Common myeloid progenitor, CD34-positive (primary cell): Measurements from ENCODE around the gene ARHGEF2.
A peak's percentile ranks its signal among the peaks of the same experiment; 100 is the strongest.

Experiments
- CTCF ChIA-PET: fragments of 350-600 bp; sonication (Branson Sonifier 250); formaldehyde crosslinking; loops from one replicate; lab custom pipeline; 2021; ENCODE audit warnings: antibody characterized with exemption; lab: Charles Lee
- POLR2A ChIA-PET: fragments of 350-600 bp; sonication (Branson Sonifier 250); formaldehyde crosslinking; loops from one replicate; lab custom pipeline; 2021; ENCODE audit warnings: antibody characterized with exemption; lab: Charles Lee
- DNase-seq, 3 donors: peaks; one replicate each; pipeline versions ENCODE4 v3.0.0 to v3.0.0-alpha.2; 2013
- H3K27ac ChIP-seq, 2 experiments: 1 replicate in 1 of 2; 2 replicates in 1 of 2; pipeline ENCODE4 v1.7.0; 2013; ENCODE audit warnings: inconsistent platforms in 2 of 2, low read length in 2 of 2, mild to moderate bottlenecking in 2 of 2, low read depth in 1 of 2, moderate library complexity in 1 of 2; ENCODE audit not compliant: severe bottlenecking in 2 of 2, insufficient read depth in 1 of 2, poor library complexity in 1 of 2
- H3K27me3 ChIP-seq, 5 experiments: replicated peaks in 2 of 5; 1 replicate in 3 of 5; 2 replicates in 2 of 5; pipeline versions ENCODE4 v1.6.1 to v1.7.0; 2013; ENCODE audit warnings: low read length in 4 of 5, mild to moderate bottlenecking in 2 of 5, moderate library complexity in 2 of 5, inconsistent platforms in 1 of 5; ENCODE audit not compliant: insufficient read depth in 5 of 5, control insufficient read depth in 4 of 5
- H3K36me3 ChIP-seq, 4 experiments: 1 replicate in 2 of 4; 2 replicates in 2 of 4; pipeline versions ENCODE4 v1.6.1 to v1.7.0; 2013; ENCODE audit warnings: low read length in 3 of 4, control low read depth in 1 of 4, mild to moderate bottlenecking in 1 of 4; ENCODE audit not compliant: control insufficient read depth in 4 of 4, insufficient read depth in 4 of 4
- H3K4me1 ChIP-seq, 4 experiments: 1 replicate in 3 of 4; 2 replicates in 1 of 4; pipeline versions ENCODE4 v1.6.1 to v1.7.1; 2013; ENCODE audit warnings: low read length in 3 of 4, mild to moderate bottlenecking in 3 of 4, control low read depth in 1 of 4, inconsistent platforms in 1 of 4, moderate library complexity in 1 of 4; ENCODE audit not compliant: control insufficient read depth in 4 of 4, insufficient read depth in 4 of 4; ENCODE audit errors: control extremely low read depth in 1 of 4
- H3K4me3 ChIP-seq, 7 experiments: 1 replicate in 4 of 7; 2 replicates in 3 of 7; pipeline versions ENCODE4 v1.5.1 to v1.7.0; 2013; ENCODE audit warnings: mild to moderate bottlenecking in 7 of 7, low read length in 6 of 7, moderate library complexity in 6 of 7, inconsistent platforms in 2 of 7, low read depth in 2 of 7, control low read depth in 1 of 7; ENCODE audit not compliant: insufficient read depth in 4 of 7, control insufficient read depth in 1 of 7; ENCODE audit errors: extremely low read depth in 1 of 7
- H3K9me3 ChIP-seq, 5 experiments: 1 replicate in 4 of 5; 2 replicates in 1 of 5; pipeline versions ENCODE4 v1.6.1 to v1.7.1; 2013; ENCODE audit warnings: low read length in 4 of 5, mild to moderate bottlenecking in 2 of 5, inconsistent platforms in 1 of 5, low read depth in 1 of 5, moderate library complexity in 1 of 5; ENCODE audit not compliant: control insufficient read depth in 4 of 5, insufficient read depth in 2 of 5; ENCODE audit errors: control extremely low read depth in 1 of 5
- WGBS: methylation state at CpG from one replicate; pipeline ENCODE4 v1.1.5; 2013; ENCODE audit not compliant: insufficient coverage; 5-methylcytosine and 5-hydroxymethylcytosine counted together

The ARHGEF2 gene

GRCh38 chr1:156004843-156005584 is 26.7 kb upstream of the ARHGEF2 start:
- ChIA-PET CTCF (interaction anchor here (1.0 to 5.7 kb wide), 8 partner anchors 9 to 67 kb away, joined by 3 to 28 read pairs (median 6); no protein-coding TSS in a partner anchor), POLR2A (interaction anchor here (0.6 kb wide), 1 partner anchor 36 kb away, joined by 4 read pairs; no protein-coding TSS in a partner anchor)
- no peak for DNase-seq
- Histone ChIP-seq H3K9me3 (no peaks in the 10 kb centered on the region), H3K27me3 (no peaks in the 10 kb centered on the region), H3K4me3 (peak overlapping the region in 1 of 7 experiments; percentile 38), H3K36me3 (peaks cover 0 to 18% (median 8%) of the 10 kb centered on the region in 4 experiments), H3K27ac (no peak overlapping the region), H3K4me1 (peaks cover 3 to 18% (median 12%) of the 10 kb centered on the region in 4 experiments)
- WGBS: 47% methylated on average over 4 of the region's 4 CpGs

GRCh38 chr1:156003923-156004188 is 25.5 kb upstream of the ARHGEF2 start:
- no CpG with 5 or more reads among the region's 2 CpGs for WGBS
- POLR2A ChIA-PET: interaction anchor here (1.2 kb wide), 1 partner anchor 14 kb away, joined by 3 read pairs; no protein-coding TSS in a partner anchor
- no peaks in the 10 kb centered on the region for H3K9me3 ChIP-seq
- H3K4me1 ChIP-seq: peaks cover 3 to 18% (median 12%) of the 10 kb centered on the region in 4 experiments
- no peak overlapping the region for H3K27ac ChIP-seq
- no peaks in the 10 kb centered on the region for H3K27me3 ChIP-seq
- H3K4me3 ChIP-seq: no peak overlapping the region
- no peak for DNase-seq
- CTCF ChIA-PET: interaction anchor here (0.6 to 5.7 kb wide), 7 partner anchors 10 to 172 kb away, joined by 3 to 28 read pairs (median 6); no protein-coding TSS in a partner anchor
- H3K36me3 ChIP-seq: peaks cover 0 to 11% (median 2%) of the 10 kb centered on the region in 4 experiments

GRCh38 chr1:156002188-156002911 is 24.0 kb upstream of the ARHGEF2 start:
- no peak for DNase-seq
- no peak overlapping the region for H3K27ac ChIP-seq
- ChIA-PET CTCF (interaction anchor here (0.6 to 1.8 kb wide), 4 partner anchors 9 to 486 kb away, joined by 3 to 6 read pairs (median 4); no protein-coding TSS in a partner anchor), POLR2A (interaction anchor here (1.2 kb wide), 1 partner anchor 13 kb away, joined by 3 read pairs; no protein-coding TSS in a partner anchor)
- H3K36me3 ChIP-seq: peaks cover 0 to 7% (median 0%) of the 10 kb centered on the region in 4 experiments
- no peaks in the 10 kb centered on the region for H3K9me3 ChIP-seq
- peaks cover 3 to 18% (median 12%) of the 10 kb centered on the region in 4 experiments for H3K4me1 ChIP-seq
- 100% methylated on average over 1 of the region's 3 CpGs for WGBS
- H3K4me3 ChIP-seq: no peak overlapping the region
- H3K27me3 ChIP-seq: no peaks in the 10 kb centered on the region

- WGBS: 86% methylated on average over 1 of the region's 4 CpGs
- H3K9me3 ChIP-seq: no peaks in the 10 kb centered on the region
- H3K27me3 ChIP-seq: no peaks in the 10 kb centered on the region
- peaks cover 0 to 1% (median 0%) of the 10 kb centered on the region in 4 experiments for H3K36me3 ChIP-seq
- peaks cover 3 to 18% (median 12%) of the 10 kb centered on the region in 4 experiments for H3K4me1 ChIP-seq
- no peak overlapping the region for H3K4me3 ChIP-seq
- POLR2A ChIA-PET: interaction anchor here (0.6 kb wide), 2 partner anchors 33 to 124 kb away, joined by 3 read pairs; no protein-coding TSS in a partner anchor
- peak in 2 of 3 donors; percentile 56 to 62 for DNase-seq
- H3K27ac ChIP-seq: no peak overlapping the region
- CTCF ChIA-PET: interaction anchor here (0.6 to 1.8 kb wide), 7 partner anchors 8 to 487 kb away, joined by 3 to 6 read pairs (median 4); no protein-coding TSS in a partner anchor
Measured at GRCh38 chr1:156001662-156002171, 23.4 kb upstream of the ARHGEF2 start.

GRCh38 chr1:156001021-156001661 is 22.8 kb upstream of the ARHGEF2 start:
- no peak overlapping the region for H3K27ac ChIP-seq
- POLR2A ChIA-PET: interaction anchor here (0.6 kb wide), 2 partner anchors 32 to 125 kb away, joined by 3 read pairs; no protein-coding TSS in a partner anchor

GRCh38 chr1:155999964-156000363 is 21.6 kb upstream of the ARHGEF2 start:
- no peaks in the 10 kb centered on the region for H3K27me3 ChIP-seq
- H3K4me1 ChIP-seq: peaks cover under 1 to 19% (median 7%) of the 10 kb centered on the region in 4 experiments
- no peak overlapping the region for H3K27ac ChIP-seq
- H3K9me3 ChIP-seq: no peaks in the 10 kb centered on the region
- ChIA-PET CTCF (no interaction called here), POLR2A (no interaction called here)
- H3K36me3 ChIP-seq: no peaks in the 10 kb centered on the region
- H3K4me3 ChIP-seq: no peak overlapping the region
- DNase-seq: no peak
- WGBS: 100% methylated on average over 1 of the region's 1 CpG

More at GRCh38 chr1:156001021-156001661, 22.8 kb upstream of the ARHGEF2 start:
- CTCF ChIA-PET: interaction anchor here (1.0 to 1.5 kb wide), 3 partner anchors 17 to 64 kb away, joined by 3 to 5 read pairs (median 4); no protein-coding TSS in a partner anchor
- Histone ChIP-seq H3K36me3 (no peaks in the 10 kb centered on the region), H3K27me3 (no peaks in the 10 kb centered on the region), H3K4me1 (peaks cover 3 to 21% (median 12%) of the 10 kb centered on the region in 4 experiments), H3K9me3 (no peaks in the 10 kb centered on the region), H3K4me3 (no peak overlapping the region)
- WGBS: 95% methylated on average over 8 of the region's 10 CpGs
- DNase-seq: no peak
